Measurements from ENCODE around the gene SPC25. TPM values are rescaled to one million over a fixed set of nuclear protein-coding genes. Genes with fewer than 3 reads are reported as not detected.
A peak's percentile ranks its signal among the peaks of the same experiment; 100 is the strongest.

Gene SPC25
- total RNA-seq, 6 experiments from 2014 or later, result 0.15 to 1.1 (median 0.67) TPM; not detected in 1

- WGBS (ENCODE audit: insufficient coverage, low coverage, low lambda C conversion rate, missing lambda C conversion rate), result 77% methylated on average over 3 of the region's 5 CpGs
- intact Hi-C loops (cut with DNase I), result no loop called here
- Histone ChIP-seq H3K27me3 (no peaks in the 10 kb centered on the region), H3K27ac (no peak overlapping the region), H3K4me1 (peaks cover 0 to 10% (median 0%) of the 10 kb centered on the region in 4 donors), H3K4me3 (no peak overlapping the region), H3K36me3 (no peaks in the 10 kb centered on the region), H3K9me3 (no peaks in the 10 kb centered on the region)
- DNase-seq, result peak in 1 of 3 donors; percentile 60
- TF ChIP-seq POLR2A (IDR thresholded peaks at IDR 0.05) (no peak), CTCF (IDR thresholded peaks at IDR 0.05) (no peak)
- peak in 1 of 4 donors; percentile 34 for ATAC-seq
These were observed 38.4 kb downstream of the SPC25 start for GRCh38 chr2:168851674-168852320.

- intact Hi-C loops (cut with DNase I), result no loop called here
These were observed 39.4 kb downstream of the SPC25 start for GRCh38 chr2:168850846-168851245.

GRCh38 chr2:168849610-168850009, 40.6 kb downstream of the SPC25 start:
- Histone ChIP-seq H3K4me1 (peaks cover 0 to 10% (median 0%) of the 10 kb centered on the region in 4 donors), H3K27ac (no peak overlapping the region), H3K9me3 (no peaks in the 10 kb centered on the region), H3K4me3 (no peak overlapping the region), H3K36me3 (no peaks in the 10 kb centered on the region), H3K27me3 (no peaks in the 10 kb centered on the region)
- 27% methylated on average over 2 of the region's 2 CpGs for WGBS (ENCODE audit: insufficient coverage, low coverage, low lambda C conversion rate, missing lambda C conversion rate)
- peak; percentile 36 to 64 (median 53) for TF ChIP-seq CTCF (IDR thresholded peaks at IDR 0.05)
- TF ChIP-seq POLR2A (IDR thresholded peaks at IDR 0.05), result no peak
- intact Hi-C loops (cut with DNase I), result no loop called here
- ATAC-seq, result peak; percentile 96 to 98 (median 97)
- peak; percentile 36 to 77 (median 71) for DNase-seq

More at GRCh38 chr2:168850846-168851245, 39.4 kb downstream of the SPC25 start:
- Histone ChIP-seq H3K27ac (no peak overlapping the region), H3K36me3 (no peaks in the 10 kb centered on the region), H3K9me3 (no peaks in the 10 kb centered on the region), H3K4me1 (peaks cover 0 to 10% (median 0%) of the 10 kb centered on the region in 4 donors), H3K27me3 (no peaks in the 10 kb centered on the region), H3K4me3 (no peak overlapping the region)
- TF ChIP-seq CTCF (IDR thresholded peaks at IDR 0.05), result no peak
- TF ChIP-seq POLR2A (IDR thresholded peaks at IDR 0.05), result no peak
- no peak for DNase-seq
- no peak for ATAC-seq

GRCh38 chr2:168848225-168848624, 42.0 kb downstream of the SPC25 start:
- ATAC-seq, result no peak
- 81% methylated on average over 3 of the region's 3 CpGs for WGBS (ENCODE audit: insufficient coverage, low coverage, low lambda C conversion rate, missing lambda C conversion rate)
- TF ChIP-seq POLR2A (IDR thresholded peaks at IDR 0.05), result no peak
- no peak for TF ChIP-seq CTCF (IDR thresholded peaks at IDR 0.05)
- H3K36me3 ChIP-seq, result no peaks in the 10 kb centered on the region
- intact Hi-C loops (cut with DNase I), result no loop called here
- H3K4me3 ChIP-seq, result no peak overlapping the region
- no peak for DNase-seq
- H3K27me3 ChIP-seq, result no peaks in the 10 kb centered on the region
- no peak overlapping the region for H3K27ac ChIP-seq
- no peaks in the 10 kb centered on the region for H3K9me3 ChIP-seq
- peaks cover 0 to 10% (median 0%) of the 10 kb centered on the region in 4 donors for H3K4me1 ChIP-seq
